Stimulated activated CD8-positive, alpha-beta memory T cell treated with anti-CD3 and anti-CD28 coated beads, Interleukin-4, amount 100 ng/mL, for 4 hours (primary cell): ENCODE results near the gene TBX1.
"Not testable (repeated sequence)": the region's sequence is repeated elsewhere in the genome, so short reads cannot be mapped to it uniquely, and the experiment has no call there.

Experiments
- DNase-seq, 2 donors: peaks; one replicate each; pipeline ENCODE4 v3.0.0-alpha.2; 2020; ENCODE audit warnings: low read depth in 2 of 2, low spot score in 1 of 2

TBX1 gene

DNA sequence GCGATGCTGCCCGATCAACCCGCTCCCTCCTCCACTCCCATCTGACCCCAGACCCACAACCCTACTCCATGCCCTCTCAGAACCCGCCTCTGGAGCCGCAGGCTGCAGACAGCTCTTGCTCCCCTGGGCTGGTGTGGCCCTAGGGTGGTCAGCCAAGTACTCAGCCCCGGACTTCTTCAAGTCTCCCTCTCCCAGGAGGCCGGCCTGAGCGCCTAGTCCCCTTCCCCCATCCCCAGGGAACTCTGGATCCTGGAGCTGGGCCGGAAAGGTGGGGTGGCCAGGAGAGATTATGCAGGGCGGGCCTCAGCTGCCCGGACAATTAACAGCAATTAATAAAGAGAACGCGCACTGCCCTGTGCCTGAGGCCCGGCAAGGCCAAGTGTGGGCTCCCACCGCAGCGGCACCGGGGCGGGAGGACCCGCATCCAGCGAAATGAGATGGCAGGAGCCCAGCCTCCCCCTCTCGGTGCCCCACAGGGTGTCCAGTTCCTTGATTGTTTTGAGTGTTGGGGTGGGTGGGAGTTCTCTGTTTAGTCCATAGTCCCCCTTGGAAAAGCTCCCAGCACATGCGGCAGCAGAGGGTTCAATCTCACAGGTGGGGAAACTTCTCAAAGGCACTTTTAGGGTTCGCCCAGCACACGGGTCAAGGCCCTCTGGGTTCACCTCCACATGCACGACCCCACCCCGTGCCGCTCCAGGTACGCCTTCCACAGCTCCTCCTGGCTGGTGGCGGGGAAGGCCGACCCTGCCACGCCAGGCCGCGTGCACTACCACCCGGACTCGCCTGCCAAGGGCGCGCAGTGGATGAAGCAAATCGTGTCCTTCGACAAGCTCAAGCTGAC is 3.1 kb downstream of the TBX1 start:
- no peak for DNase-seq

GRCh38 chr22:19764299-19764593 is 3.7 kb downstream of the TBX1 start:
- no peak for DNase-seq

DNA sequence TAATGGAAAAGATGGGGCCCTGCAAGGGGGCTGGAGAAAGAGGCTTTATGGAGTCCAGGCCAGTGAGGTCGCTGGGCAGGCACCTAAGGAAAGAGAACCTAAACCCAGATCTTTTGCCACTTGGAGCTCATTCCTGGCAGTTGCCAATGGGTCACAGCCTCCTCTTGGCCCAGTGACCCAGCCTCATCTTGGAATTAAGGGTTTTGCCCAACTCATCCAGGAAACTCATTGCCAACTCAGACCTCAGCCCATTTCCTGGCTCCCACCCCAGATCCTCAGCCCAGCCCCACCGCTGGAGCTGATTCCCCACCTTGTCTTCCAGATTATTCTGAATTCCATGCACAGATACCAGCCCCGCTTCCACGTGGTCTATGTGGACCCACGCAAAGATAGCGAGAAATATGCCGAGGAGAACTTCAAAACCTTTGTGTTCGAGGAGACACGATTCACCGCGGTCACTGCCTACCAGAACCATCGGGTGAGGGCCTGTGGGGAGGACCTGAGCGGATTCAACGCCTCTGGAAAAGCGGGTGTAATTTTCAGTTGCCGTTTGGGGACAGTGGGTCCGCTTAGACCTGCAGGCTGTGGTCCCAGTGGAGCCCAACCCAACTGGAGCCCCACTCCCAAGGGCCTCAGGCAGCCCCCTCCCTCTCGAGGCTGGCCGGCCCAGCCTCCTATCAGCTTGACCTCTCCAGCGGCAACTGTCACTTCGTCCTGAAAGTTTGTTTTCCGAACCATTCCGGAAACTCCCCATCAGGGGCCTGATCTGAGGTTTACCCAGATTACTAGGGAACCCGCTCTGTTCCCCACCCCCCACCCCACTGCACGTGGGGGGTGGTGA is 4.3 kb downstream of the TBX1 start:
- no peak for DNase-seq

- DNase-seq = no peak
Observed at GRCh38 chr22:19765477-19766239, 5.1 kb downstream of the TBX1 start.

- DNase-seq = no peak
Observed at GRCh38 chr22:19766240-19766510, 5.6 kb downstream of the TBX1 start.

DNA sequence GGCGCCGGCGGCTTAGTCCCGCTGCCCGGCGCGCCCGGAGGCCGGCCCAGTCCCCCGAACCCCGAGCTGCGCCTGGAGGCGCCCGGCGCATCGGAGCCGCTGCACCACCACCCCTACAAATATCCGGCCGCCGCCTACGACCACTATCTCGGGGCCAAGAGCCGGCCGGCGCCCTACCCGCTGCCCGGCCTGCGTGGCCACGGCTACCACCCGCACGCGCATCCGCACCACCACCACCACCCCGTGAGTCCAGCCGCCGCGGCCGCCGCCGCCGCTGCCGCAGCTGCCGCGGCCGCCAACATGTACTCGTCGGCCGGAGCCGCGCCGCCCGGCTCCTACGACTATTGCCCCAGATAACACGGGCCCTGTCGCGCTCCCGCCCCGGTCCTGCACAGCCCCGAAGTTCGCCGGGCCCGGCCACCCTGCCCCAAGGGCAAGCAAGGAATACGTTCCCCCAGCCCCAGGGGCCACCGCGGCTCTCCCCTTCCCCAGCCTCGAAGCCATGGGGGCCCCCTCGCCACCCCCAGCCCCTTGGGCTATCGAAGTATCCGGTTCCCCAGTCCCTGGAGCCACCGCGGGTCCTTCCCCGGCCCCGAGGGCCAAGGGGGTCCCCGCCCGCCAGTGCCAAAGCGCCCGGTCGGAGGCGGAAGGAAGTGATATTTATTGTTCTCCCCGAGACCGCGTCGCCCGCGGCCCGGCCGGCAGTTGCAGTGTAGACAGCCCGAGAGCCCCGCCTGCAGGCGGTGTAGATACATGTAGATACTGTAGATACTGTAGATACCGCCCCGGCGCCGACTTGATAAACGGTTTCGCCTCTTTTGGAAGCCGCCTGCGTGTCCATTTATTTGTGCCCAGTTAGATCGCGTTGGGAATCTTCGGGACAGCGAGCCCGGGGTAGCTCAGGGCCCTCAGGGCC is 6.2 kb downstream of the TBX1 start:
- peak in 1 of 2 donors; percentile 12 for DNase-seq

GRCh38 chr22:19767427-19768341 is 7.1 kb downstream of the TBX1 start:
- DNase-seq = no peak

GRCh38 chr22:19769393-19769715 is 8.8 kb downstream of the TBX1 start:
- DNase-seq = no peak

DNA sequence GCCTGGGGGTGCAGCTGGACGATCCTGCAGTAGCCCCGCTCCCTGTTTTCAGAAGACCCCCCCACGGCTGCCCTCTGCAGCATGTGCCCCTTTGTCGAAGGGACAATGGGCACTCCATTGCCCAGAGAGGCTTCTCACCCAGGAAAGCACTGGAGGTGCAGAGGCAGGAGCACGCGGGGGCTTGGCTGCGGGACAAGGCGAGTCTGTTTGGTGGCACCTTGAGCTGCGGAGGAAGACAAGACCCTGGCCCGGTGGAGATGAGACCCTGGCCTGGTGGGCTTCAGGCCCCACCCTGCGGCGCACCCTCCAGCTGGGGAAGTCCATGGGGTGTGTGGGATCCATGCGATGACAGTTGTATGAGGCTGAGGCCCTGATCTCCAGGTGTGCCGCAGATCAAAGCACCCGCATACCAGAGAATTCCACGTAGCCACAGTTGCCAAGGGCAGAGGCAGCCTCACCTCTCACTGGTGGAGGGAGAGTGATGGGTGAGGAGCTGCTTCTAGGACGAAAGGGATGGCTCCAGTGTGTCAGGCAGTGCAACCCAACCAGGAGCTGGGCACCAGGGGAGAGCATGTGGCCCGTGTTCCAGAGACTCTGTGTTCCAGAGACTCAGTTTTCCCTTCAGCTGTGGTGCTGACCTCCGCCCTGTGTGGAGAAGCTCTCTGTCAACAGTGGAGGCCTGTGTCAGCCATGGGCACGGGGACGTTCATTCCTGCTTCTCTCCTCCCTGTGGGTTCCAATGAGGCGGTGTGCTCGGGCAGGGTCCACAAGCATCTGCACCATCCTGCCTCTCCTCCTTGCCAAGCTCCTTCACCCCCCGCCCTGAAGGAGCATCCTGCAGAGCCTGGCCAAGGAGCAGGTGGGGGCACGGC is 10.0 kb downstream of the TBX1 start:
- DNase-seq = no peak

DNA sequence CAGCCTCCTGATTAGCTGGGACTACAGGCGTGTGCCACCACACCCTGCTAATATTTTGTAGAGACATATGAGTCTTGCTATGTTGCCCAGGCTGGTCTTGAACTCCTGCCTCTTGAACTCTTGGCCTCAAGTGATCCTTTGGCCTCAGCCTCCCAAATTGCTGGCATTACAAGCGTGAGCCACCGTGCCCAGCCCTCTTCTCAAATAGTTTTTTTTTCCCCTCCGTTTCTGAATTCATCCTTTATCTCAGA is 11.8 kb downstream of the TBX1 start:
- no peak for DNase-seq

DNA sequence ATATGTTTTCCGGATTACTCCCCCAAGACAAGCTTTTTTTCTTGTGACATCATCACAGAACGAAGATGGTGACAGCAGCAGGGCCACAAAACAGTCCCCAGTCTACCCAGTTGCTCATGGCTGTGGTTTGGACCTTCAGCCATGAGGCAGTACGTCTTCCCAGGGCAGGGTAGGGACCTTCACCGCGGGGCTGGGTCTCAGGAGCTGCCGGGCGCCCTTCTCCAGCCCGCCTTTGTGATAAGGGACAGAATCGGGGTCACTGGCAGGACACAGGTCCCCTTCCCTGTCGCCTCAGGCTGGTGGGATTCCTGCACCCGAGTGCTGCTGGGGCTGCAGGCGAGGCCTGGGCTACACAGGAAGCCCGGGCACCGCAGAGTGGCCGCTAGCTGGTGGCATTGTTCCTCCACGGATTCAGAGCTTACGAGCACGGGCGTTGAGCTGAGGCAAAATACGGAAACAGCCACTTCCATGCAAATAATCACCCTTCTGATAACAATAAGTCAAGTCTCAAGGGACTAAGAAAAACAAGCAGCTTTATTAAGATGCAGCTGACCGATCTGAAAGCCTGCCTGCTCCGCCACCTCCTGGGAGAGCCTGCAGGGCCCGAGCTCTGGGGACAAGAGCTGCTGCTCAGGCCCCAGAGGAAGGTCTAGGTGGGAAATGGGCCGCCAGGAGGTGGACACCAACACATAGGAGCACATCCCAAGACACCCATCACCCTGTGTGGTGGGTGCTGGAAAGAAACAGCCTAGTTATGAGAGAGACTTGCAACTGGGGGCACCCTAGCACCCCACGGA is 12.3 kb downstream of the TBX1 start:
- DNase-seq = no peak

GRCh38 chr22:19773470-19774040 is 13.0 kb downstream of the TBX1 start:
- DNase-seq = no peak

GRCh38 chr22:19774628-19775027 is 14.1 kb downstream of the TBX1 start:
- DNase-seq = no peak

GRCh38 chr22:19775496-19776325 is 15.1 kb downstream of the TBX1 start:
- no peak for DNase-seq

GRCh38 chr22:19776433-19777031 is 16.0 kb downstream of the TBX1 start:
- no peak for DNase-seq

DNA sequence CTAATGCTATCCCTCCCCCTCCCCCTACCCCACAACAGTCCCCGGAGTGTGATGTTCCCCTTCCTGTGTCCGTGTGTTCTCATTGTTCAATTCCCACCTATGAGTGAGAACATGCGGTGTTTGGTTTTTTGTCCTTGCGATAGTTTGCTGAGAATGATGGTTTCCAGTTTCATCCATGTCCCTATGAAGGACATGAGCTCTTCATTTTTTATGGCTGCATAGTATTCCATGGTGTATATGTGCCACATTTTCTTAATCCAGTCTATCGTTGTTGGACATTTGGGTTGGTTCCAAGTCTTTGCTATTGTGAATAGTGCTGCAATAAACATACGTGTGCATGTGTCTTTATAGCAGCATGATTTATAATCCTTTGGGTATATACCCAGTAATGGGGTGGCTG is 16.6 kb downstream of the TBX1 start:
- not testable (repeated sequence) for DNase-seq

GRCh38 chr22:19779011-19779421 is 18.4 kb downstream of the TBX1 start:
- DNase-seq = no peak
